H1 (cell line): ENCODE measurements around the gene RIMS3. TPM values are rescaled to one million over a fixed set of nuclear protein-coding genes. Genes with fewer than 3 reads are reported as not detected.

ENCODE experiments used
- CTCF ChIA-PET: fragments of 300-600 bp; sonication (Branson Sonifier 250); formaldehyde crosslinking; loops from one replicate; lab custom pipeline; 2021; ENCODE audit not compliant: partially characterized antibody; lab: Charles Lee
- POLR2A ChIA-PET: fragments of 300-600 bp; sonication (Branson Sonifier 250); formaldehyde crosslinking; loops from one replicate; lab custom pipeline; 2021; ENCODE audit warnings: inconsistent platforms; ENCODE audit not compliant: partially characterized antibody; lab: Charles Lee
- DNase-seq, 2 experiments: peaks; one replicate each; pipeline versions ENCODE4 v3.0.0 to v3.0.0-alpha.2; 2010 to 2022; ENCODE audit warnings: low spot score in 2 of 2, low read depth in 1 of 2, mixed read lengths in 1 of 2
- FAIRE-seq: peaks from 2 replicates; lab custom pipeline; 2011; peaks lifted over from hg19 to GRCh38; lab: Jason Lieb, UNC
- H2AFZ ChIP-seq: 2 replicates; pipeline ENCODE4 v1.8.1; 2012; ENCODE audit warnings: low read length, inconsistent platforms
- H2AK5ac ChIP-seq: 2 replicates; pipeline ENCODE4 v1.6.1; 2013; ENCODE audit warnings: low read depth, low read length
- H2BK120ac ChIP-seq: replicated peaks from 2 replicates; pipeline ENCODE3; 2013; ENCODE audit warnings: low read depth, low read length, inconsistent platforms
- H2BK12ac ChIP-seq: 2 replicates; pipeline ENCODE4 v1.6.1; 2013; ENCODE audit warnings: low read depth, low read length
- H2BK15ac ChIP-seq: 2 replicates; pipeline ENCODE4 v1.6.1; 2013; ENCODE audit warnings: low read length
- H2BK20ac ChIP-seq: 2 replicates; pipeline ENCODE4 v1.6.1; 2013; ENCODE audit warnings: low read length
- H2BK5ac ChIP-seq: 2 replicates; pipeline ENCODE4 v1.6.1; 2013; ENCODE audit warnings: low read depth, low read length
- H3K14ac ChIP-seq: 2 replicates; pipeline ENCODE4 v1.6.1; 2013; ENCODE audit warnings: inconsistent platforms; ENCODE audit not compliant: insufficient read length
- H3K18ac ChIP-seq: 2 replicates; pipeline ENCODE4 v1.6.1; 2013; ENCODE audit warnings: low read length; ENCODE audit errors: extremely low read depth
- H3K23ac ChIP-seq: 2 replicates; pipeline ENCODE4 v1.6.1; 2013; ENCODE audit warnings: inconsistent platforms; ENCODE audit not compliant: insufficient read length
- H3K23me2 ChIP-seq: 2 replicates; pipeline ENCODE4 v1.6.1; 2013; ENCODE audit warnings: low read depth, low read length
- H3K27ac ChIP-seq: 2 replicates; pipeline ENCODE4 v1.6.1; 2011; ENCODE audit warnings: low read depth, low read length, inconsistent platforms
- H3K27me3 ChIP-seq, 4 experiments: replicated peaks in 1 of 4; 1 replicate in 1 of 4; 2 replicates in 3 of 4; pipeline versions ENCODE4 v1.6.1 to v1.8.1; 2011 to 2013; ENCODE audit warnings: low read length in 3 of 4, mild to moderate bottlenecking in 3 of 4, inconsistent platforms in 2 of 4, mixed read lengths in 2 of 4, moderate library complexity in 1 of 4; ENCODE audit not compliant: control insufficient read depth in 3 of 4, insufficient read depth in 3 of 4; ENCODE audit errors: extremely low read depth in 1 of 4
- H3K36me3 ChIP-seq, 4 experiments: 2 replicates each; pipeline versions ENCODE4 v1.6.1 to v1.8.1; 2011 to 2013; ENCODE audit warnings: mild to moderate bottlenecking in 4 of 4, low read length in 3 of 4, moderate library complexity in 2 of 4, control low read depth in 1 of 4, inconsistent platforms in 1 of 4; ENCODE audit not compliant: insufficient read depth in 4 of 4, control insufficient read depth in 2 of 4
- H3K4ac ChIP-seq: replicated peaks from 2 replicates; pipeline ENCODE3; 2013; ENCODE audit warnings: low read length, low read depth, mixed read lengths, inconsistent platforms; ENCODE audit not compliant: insufficient read length
- H3K4me1 ChIP-seq, 4 experiments: replicated peaks in 1 of 4; 1 replicate in 1 of 4; 2 replicates in 3 of 4; pipeline versions ENCODE4 v1.6.1 to v1.8.1; 2011 to 2013; ENCODE audit warnings: low read length in 3 of 4, inconsistent platforms in 2 of 4, mixed read lengths in 1 of 4; ENCODE audit not compliant: insufficient read depth in 4 of 4, control insufficient read depth in 3 of 4
- H3K4me2 ChIP-seq, 2 experiments: 2 replicates each; pipeline versions ENCODE4 v1.6.1 to v1.8.1; 2011 to 2013; ENCODE audit warnings: low read depth in 2 of 2, low read length in 2 of 2, control low read depth in 1 of 2, inconsistent platforms in 1 of 2, mild to moderate bottlenecking in 1 of 2; ENCODE audit not compliant: insufficient read depth in 1 of 2
- H3K4me3 ChIP-seq, 4 experiments: fragments of 200-600, 300-600 bp in 1 of 4; sonication (generic), shearing (Covaris generic), sonication (Bioruptor Twin) in 1 of 4; 2 replicates each; pipeline versions ENCODE4 v1.5.1 to v1.8.1; 2011 to 2016; ENCODE audit warnings: low read length in 4 of 4, low read depth in 3 of 4, control low read depth in 2 of 4, inconsistent platforms in 2 of 4, mild to moderate bottlenecking in 2 of 4, mixed read lengths in 1 of 4, moderate library complexity in 1 of 4; ENCODE audit not compliant: insufficient read depth in 2 of 4; ENCODE audit errors: extremely low read depth in 1 of 4
- H3K56ac ChIP-seq: replicated peaks from 2 replicates; pipeline ENCODE3; 2013; ENCODE audit warnings: low read depth, mild to moderate bottlenecking, mixed read lengths, low read length, inconsistent platforms; ENCODE audit not compliant: insufficient read length
- H3K79me1 ChIP-seq: 2 replicates; pipeline ENCODE4 v1.6.1; 2013; ENCODE audit warnings: low read depth, low read length, control low read depth
- H3K79me2 ChIP-seq, 2 experiments: 2 replicates each; pipeline versions ENCODE4 v1.6.1 to v1.8.1; 2012 to 2013; ENCODE audit warnings: low read length in 2 of 2, mild to moderate bottlenecking in 2 of 2, inconsistent platforms in 1 of 2; ENCODE audit not compliant: insufficient read depth in 2 of 2, control insufficient read depth in 1 of 2
- H3K9ac ChIP-seq, 4 experiments: replicated peaks in 1 of 4; 1 replicate in 1 of 4; 2 replicates in 3 of 4; pipeline versions ENCODE4 v1.6.1 to v1.8.1; 2011 to 2013; ENCODE audit warnings: low read depth in 3 of 4, low read length in 3 of 4, control low read depth in 2 of 4, mild to moderate bottlenecking in 2 of 4, moderate library complexity in 2 of 4, inconsistent platforms in 1 of 4; ENCODE audit errors: extremely low read depth in 1 of 4
- H3K9me3 ChIP-seq, 2 experiments: 2 replicates each; pipeline versions ENCODE4 v1.6.1 to v1.8.1; 2012 to 2013; ENCODE audit warnings: mild to moderate bottlenecking in 2 of 2, moderate library complexity in 2 of 2, control low read depth in 1 of 2, inconsistent platforms in 1 of 2, low read depth in 1 of 2, low read length in 1 of 2, mixed read lengths in 1 of 2; ENCODE audit not compliant: insufficient read depth in 2 of 2
- H4K20me1 ChIP-seq, 2 experiments: replicated peaks in 1 of 2; 2 replicates each; pipeline versions ENCODE3 to v1.8.1; 2011 to 2013; ENCODE audit warnings: inconsistent platforms in 2 of 2, low read length in 2 of 2, mild to moderate bottlenecking in 1 of 2; ENCODE audit not compliant: insufficient read depth in 2 of 2, control insufficient read depth in 1 of 2
- H4K5ac ChIP-seq: 2 replicates; pipeline ENCODE4 v1.6.1; 2013; ENCODE audit warnings: low read length, low read depth, mixed read lengths, inconsistent platforms; ENCODE audit not compliant: insufficient read length
- H4K8ac ChIP-seq: 2 replicates; pipeline ENCODE4 v1.8.0; 2013; ENCODE audit warnings: mild to moderate bottlenecking, moderate library complexity, low read length, inconsistent platforms; ENCODE audit not compliant: insufficient read depth; ENCODE audit errors: extremely low read depth
- H4K91ac ChIP-seq: replicated peaks from 2 replicates; pipeline ENCODE3; 2013; ENCODE audit warnings: low read length, mixed read lengths, inconsistent platforms; ENCODE audit not compliant: insufficient read length
- CEBPB ChIP-seq: IDR thresholded peaks from 2 replicates; pipeline ENCODE4 v1.6.1; 2012; ENCODE audit warnings: low read depth, low read length
- CREB1 ChIP-seq: IDR thresholded peaks from 2 replicates; pipeline ENCODE4 v1.6.1; 2012; ENCODE audit warnings: inconsistent platforms
- JUN ChIP-seq: IDR thresholded peaks from 2 replicates; pipeline ENCODE4 v1.6.1; 2011; ENCODE audit warnings: low read depth, mild to moderate bottlenecking, improper control_type of control experiment, low read length
- KDM4A ChIP-seq: IDR thresholded peaks from one replicate; pipeline ENCODE4 v1.7.1; 2012; ENCODE audit warnings: low read depth, mild to moderate bottlenecking, moderate library complexity, low read length, inconsistent platforms; ENCODE audit not compliant: severe bottlenecking
- MAX ChIP-seq: IDR thresholded peaks from 2 replicates; pipeline ENCODE4 v1.6.1; 2012; ENCODE audit warnings: inconsistent platforms
- PHF8 ChIP-seq: fragments of 200-600 bp; sonication (generic); conservative IDR thresholded peaks from 2 replicates; pipeline ENCODE4 v1.7.1; 2012; ENCODE audit warnings: low read depth, mild to moderate bottlenecking, inconsistent platforms, low read length, moderate library complexity
- RAD21 ChIP-seq, 2 experiments: IDR thresholded peaks in 1 of 2; conservative IDR thresholded peaks in 1 of 2; 2 replicates each; pipeline ENCODE4 v1.6.1; 2011; ENCODE audit warnings: low read depth in 2 of 2, low read length in 2 of 2, improper control_type of control experiment in 1 of 2, inconsistent platforms in 1 of 2, mild to moderate bottlenecking in 1 of 2, moderate library complexity in 1 of 2
- RBBP5 ChIP-seq: IDR thresholded peaks from 2 replicates; pipeline ENCODE4 v1.7.1; 2012; ENCODE audit warnings: low read depth, mild to moderate bottlenecking, inconsistent platforms, low read length, moderate library complexity, borderline replicate concordance
- polyA plus RNA-seq, 7 experiments: library from polyadenylated mRNA; depleted of rRNA in 3 of 7; stranded (reverse) in 5 of 7; unstranded in 2 of 7; fragments of >200 nt in 5 of 7; fragments of 200-250 nt in 2 of 7; gene quantifications; 1 replicate in 5 of 7; 2 replicates in 1 of 7; 4 replicates in 1 of 7; pipeline versions ENCODE4 v1.2.1 to v1.2.3, GENCODE V29; 2011 to 2013; ENCODE audit warnings: missing spikeins in 2 of 7, mixed read lengths in 2 of 7
- total RNA-seq: library from RNA; stranded (reverse); fragmentation: NEBNext Ultra II Directional; extraction: Animal tissue kit (Norgen Biotek cat#: 25700); gene quantifications from 2 replicates; pipeline ENCODE4 v1.2.1, GENCODE V29; 2021
- TF ChIP-seq, protein P1 (sequence below): IDR thresholded peaks from 2 replicates; pipeline ENCODE4 v1.6.1; 2012; ENCODE audit warnings: low read length, inconsistent platforms
- TF ChIP-seq, protein P2 (sequence below), 3 experiments: IDR thresholded peaks; 1 replicate in 2 of 3; 2 replicates in 1 of 3; pipeline versions ENCODE4 v1.5.1 to v1.6.1; 2011; ENCODE audit warnings: low read length in 3 of 3, mild to moderate bottlenecking in 3 of 3, inconsistent platforms in 2 of 3, low read depth in 1 of 3, moderate library complexity in 1 of 3; ENCODE audit not compliant: insufficient read depth in 1 of 3; ENCODE audit errors: control extremely low read depth in 1 of 3

RIMS3 gene
- total and polyA plus RNA-seq, 2 of the 8 experiments (the other 6 are each of a cell fraction or from before 2014, with no cell fraction given), result 13.3 to 20.6 TPM

GRCh38 chr1:40575336-40575735 lies 90.1 kb downstream of the RIMS3 start:
- Histone ChIP-seq H2BK15ac (no peak overlapping the region), H2AK5ac (no peak overlapping the region), H2BK5ac (no peak overlapping the region), H3K9me3 (no peaks in the 10 kb centered on the region), H2BK12ac (no peak overlapping the region), H3K18ac (no peak overlapping the region), H3K79me1 (no peaks in the 10 kb centered on the region), H3K14ac (no peak overlapping the region), H4K8ac (no peak overlapping the region), H2BK20ac (no peak overlapping the region), H4K5ac (no peak overlapping the region), H3K4me1 (no peaks in the 10 kb centered on the region), H4K91ac (no peak overlapping the region), H3K4ac (no peak overlapping the region), H3K23me2 (no peaks in the 10 kb centered on the region), H3K9ac (no peak overlapping the region), H2BK120ac (no peak overlapping the region), H4K20me1 (no peaks in the 10 kb centered on the region), H3K36me3 (no peaks in the 10 kb centered on the region), H3K56ac (no peak overlapping the region), H3K4me2 (no peak overlapping the region), H3K23ac (no peak overlapping the region), H3K27me3 (no peaks in the 10 kb centered on the region), H3K4me3 (no peak overlapping the region), H3K27ac (no peak overlapping the region), H3K79me2 (no peaks in the 10 kb centered on the region), H2AFZ (no peak overlapping the region)
- FAIRE-seq (no peak), DNase-seq (no peak)
- ChIA-PET CTCF (no interaction called here), POLR2A (no interaction called here)
- TF ChIP-seq RBBP5 (no peak), CEBPB (no peak), KDM4A (no peak), CREB1 (no peak), PHF8 (no peak), RAD21 (IDR thresholded peaks at IDR 0.05 in 1 of 2, conservative IDR thresholded peaks at IDR 0.05 in 1 of 2; ENCODE audit: low read depth in 2 of 2, low read length in 2 of 2) (no peak), JUN (no peak), MAX (no peak)
- TF ChIP-seq, protein P1, sequence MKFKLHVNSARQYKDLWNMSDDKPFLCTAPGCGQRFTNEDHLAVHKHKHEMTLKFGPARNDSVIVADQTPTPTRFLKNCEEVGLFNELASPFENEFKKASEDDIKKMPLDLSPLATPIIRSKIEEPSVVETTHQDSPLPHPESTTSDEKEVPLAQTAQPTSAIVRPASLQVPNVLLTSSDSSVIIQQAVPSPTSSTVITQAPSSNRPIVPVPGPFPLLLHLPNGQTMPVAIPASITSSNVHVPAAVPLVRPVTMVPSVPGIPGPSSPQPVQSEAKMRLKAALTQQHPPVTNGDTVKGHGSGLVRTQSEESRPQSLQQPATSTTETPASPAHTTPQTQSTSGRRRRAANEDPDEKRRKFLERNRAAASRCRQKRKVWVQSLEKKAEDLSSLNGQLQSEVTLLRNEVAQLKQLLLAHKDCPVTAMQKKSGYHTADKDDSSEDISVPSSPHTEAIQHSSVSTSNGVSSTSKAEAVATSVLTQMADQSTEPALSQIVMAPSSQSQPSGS, result no peak
- TF ChIP-seq, protein P2, sequence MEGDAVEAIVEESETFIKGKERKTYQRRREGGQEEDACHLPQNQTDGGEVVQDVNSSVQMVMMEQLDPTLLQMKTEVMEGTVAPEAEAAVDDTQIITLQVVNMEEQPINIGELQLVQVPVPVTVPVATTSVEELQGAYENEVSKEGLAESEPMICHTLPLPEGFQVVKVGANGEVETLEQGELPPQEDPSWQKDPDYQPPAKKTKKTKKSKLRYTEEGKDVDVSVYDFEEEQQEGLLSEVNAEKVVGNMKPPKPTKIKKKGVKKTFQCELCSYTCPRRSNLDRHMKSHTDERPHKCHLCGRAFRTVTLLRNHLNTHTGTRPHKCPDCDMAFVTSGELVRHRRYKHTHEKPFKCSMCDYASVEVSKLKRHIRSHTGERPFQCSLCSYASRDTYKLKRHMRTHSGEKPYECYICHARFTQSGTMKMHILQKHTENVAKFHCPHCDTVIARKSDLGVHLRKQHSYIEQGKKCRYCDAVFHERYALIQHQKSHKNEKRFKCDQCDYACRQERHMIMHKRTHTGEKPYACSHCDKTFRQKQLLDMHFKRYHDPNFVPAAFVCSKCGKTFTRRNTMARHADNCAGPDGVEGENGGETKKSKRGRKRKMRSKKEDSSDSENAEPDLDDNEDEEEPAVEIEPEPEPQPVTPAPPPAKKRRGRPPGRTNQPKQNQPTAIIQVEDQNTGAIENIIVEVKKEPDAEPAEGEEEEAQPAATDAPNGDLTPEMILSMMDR (IDR thresholded peaks at IDR 0.05; ENCODE audit: control extremely low read depth in 1 of 3, insufficient read depth in 1 of 3, low read depth in 1 of 3, low read length in 3 of 3), result no peak
